Epithelial cell of esophagus (primary cell): ENCODE data around the gene F12.

ENCODE experiments used
- DNase-seq: peaks from one replicate; pipeline ENCODE4 v3.0.0; 2010; ENCODE audit warnings: low read depth
- H3K4me3 ChIP-seq: 2 replicates; pipeline ENCODE4 v1.5.1; 2011; ENCODE audit warnings: mild to moderate bottlenecking, low read length, control low read depth
- TF ChIP-seq, protein P1 (sequence below): IDR thresholded peaks from 2 replicates; pipeline ENCODE4 v1.5.1; 2011; ENCODE audit warnings: low read depth, mild to moderate bottlenecking, low read length, control low read depth, inconsistent platforms; ENCODE audit not compliant: insufficient read depth; ENCODE audit errors: missing control alignments

The F12 gene

DNA sequence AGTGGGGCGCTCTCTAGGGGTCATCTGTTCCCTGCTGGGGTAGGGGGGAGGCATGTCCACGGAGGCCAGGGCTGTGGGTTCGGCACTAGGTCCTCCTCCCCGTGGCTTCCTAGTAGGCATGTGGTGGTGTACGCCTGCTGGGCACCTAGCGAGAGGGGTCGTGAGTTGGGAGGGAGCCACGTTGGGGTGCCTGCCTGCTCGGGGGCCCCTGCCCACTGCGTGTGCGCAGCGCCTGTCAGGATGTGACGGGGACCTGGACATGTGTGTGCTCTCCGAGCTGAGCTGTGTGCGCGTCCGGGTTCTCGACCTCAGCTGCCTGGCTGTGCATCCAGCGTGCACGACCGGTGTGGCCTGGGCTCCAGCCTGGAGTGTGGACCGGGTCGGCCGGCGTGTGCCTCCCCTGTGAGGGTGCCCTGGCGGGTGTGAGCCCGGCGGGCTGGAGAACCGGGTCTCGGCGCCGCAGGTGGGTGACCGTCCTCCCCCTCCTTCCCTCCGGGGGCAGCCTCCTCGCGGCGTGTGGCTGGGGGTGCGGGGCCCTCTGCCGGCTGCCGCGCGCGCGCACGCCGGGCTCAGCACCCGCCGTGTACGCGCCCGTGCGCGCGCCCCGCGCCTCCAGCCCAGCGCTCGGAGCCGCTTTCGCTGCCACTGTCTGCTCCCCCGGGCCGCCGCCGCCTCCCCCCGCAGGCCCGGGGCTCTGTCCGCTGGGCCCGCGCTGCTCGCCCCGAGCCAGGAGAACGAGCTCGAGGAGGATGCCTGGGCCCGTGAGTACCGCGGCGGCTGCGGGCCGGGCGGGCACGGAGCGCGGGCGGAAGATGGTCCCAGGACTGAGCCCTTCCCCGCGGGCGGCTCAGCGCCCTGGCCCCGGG, 37.1 kb upstream of the F12 start, which contains the start of gene PRR7:
PRR7 (plus strand) TSS at position 615 of the 866 bp plus-strand sequence. CDS start 8,254 bp downstream, outside the sequence.
- peak within 1 kb of the TSS; percentile 54 for H3K4me3 ChIP-seq
- peak; percentile 67 for DNase-seq
- TF ChIP-seq, protein P1, sequence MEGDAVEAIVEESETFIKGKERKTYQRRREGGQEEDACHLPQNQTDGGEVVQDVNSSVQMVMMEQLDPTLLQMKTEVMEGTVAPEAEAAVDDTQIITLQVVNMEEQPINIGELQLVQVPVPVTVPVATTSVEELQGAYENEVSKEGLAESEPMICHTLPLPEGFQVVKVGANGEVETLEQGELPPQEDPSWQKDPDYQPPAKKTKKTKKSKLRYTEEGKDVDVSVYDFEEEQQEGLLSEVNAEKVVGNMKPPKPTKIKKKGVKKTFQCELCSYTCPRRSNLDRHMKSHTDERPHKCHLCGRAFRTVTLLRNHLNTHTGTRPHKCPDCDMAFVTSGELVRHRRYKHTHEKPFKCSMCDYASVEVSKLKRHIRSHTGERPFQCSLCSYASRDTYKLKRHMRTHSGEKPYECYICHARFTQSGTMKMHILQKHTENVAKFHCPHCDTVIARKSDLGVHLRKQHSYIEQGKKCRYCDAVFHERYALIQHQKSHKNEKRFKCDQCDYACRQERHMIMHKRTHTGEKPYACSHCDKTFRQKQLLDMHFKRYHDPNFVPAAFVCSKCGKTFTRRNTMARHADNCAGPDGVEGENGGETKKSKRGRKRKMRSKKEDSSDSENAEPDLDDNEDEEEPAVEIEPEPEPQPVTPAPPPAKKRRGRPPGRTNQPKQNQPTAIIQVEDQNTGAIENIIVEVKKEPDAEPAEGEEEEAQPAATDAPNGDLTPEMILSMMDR = no peak

GRCh38 chr5:177445917-177446199, 36.5 kb upstream of the F12 start:
- peak overlapping the region; percentile 54 for H3K4me3 ChIP-seq
- no peak for DNase-seq
- TF ChIP-seq, protein P1 = no peak

- no peak for DNase-seq
- TF ChIP-seq, protein P1 = no peak
- no peak overlapping the region for H3K4me3 ChIP-seq
These were observed 35.9 kb upstream of the F12 start for GRCh38 chr5:177445052-177445916.

DNA sequence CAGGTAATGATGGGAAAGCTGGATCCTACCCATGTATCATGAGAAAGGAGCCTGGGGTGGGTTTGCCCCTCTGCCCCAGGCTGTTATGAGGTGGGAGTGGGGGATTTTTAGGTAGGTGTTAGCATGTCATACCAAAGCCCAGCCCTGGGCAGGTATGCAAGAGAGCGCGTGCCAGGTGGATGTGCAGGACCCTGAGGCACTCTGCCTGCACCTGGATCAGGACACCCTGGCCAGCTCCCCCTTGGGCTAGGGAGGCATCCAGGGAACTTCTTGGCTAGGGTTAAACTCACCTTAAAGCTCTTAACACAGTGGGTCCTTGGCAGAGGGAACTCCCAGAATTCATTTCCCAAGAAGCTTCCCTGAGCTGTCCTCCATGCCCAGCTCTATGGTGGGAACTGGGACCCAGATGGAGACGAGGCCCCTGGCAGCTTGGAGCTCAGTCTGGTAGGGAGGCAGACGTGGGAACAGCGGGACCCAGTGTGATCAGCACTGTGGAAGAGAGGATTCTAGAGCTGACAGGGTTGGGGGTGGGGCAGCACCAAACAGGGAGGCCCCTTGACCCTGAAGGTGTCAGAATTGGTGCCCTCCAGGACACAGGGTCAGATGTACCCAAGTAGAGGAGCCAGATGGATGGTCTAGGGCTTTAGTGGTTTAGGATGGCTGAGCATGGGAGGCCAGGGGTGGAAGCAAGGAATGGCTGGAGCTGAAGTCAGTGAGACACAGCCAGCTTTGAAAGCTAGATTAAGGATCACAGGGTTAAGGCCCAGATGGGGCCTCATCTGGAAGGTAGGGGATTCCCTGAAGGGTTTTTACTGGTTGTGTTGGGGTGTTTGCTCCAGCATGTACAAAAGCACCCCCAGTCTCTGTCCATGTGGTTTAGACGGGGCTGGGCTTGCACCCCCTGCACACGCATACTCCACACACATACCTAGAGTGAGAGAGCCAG, 35.0 kb upstream of the F12 start:
- no peak for DNase-seq
- no peak overlapping the region for H3K4me3 ChIP-seq
- TF ChIP-seq, protein P1 = no peak

DNA sequence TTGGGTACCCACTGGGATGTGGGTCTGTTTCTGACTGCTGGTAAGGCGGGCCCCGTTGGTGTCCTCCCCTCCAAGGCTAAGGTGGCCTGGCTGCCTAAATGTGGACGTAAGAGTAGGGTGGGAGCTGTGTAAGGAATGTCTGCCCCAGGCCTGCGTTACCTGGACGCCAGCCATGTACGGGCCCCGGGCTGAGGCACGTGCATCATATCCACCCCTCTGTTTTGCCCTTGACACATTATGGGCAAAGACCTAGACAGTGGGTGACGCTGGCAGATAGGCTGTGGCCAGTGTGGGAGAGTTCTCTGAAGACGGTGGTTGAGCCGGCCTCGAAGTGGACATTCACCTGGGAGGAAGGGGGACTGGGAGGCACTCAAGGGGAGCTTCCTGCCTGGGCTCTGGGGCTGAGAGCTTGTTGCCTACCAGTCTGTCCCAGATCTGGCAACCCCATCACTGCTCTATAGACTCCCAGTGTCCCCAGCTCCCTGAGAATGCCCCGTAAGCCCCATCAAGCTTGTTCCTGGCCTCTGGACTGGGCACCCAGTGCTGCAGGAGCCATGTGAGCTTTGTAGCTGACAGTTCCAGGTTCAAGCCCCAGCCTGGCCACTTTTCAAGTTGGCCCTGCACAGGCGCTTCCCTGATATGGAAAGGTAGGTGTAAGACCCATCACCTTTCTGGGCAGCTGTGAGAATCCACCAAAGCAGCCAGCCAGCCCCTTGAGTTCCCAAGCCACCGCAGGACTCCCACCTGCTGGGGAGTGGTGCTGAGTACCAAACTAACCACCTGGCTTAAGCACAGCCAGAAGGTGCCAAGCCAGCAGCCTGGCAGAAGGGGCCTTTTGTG, 34.0 kb upstream of the F12 start:
- DNase-seq = no peak
- TF ChIP-seq, protein P1 = no peak
- no peak overlapping the region for H3K4me3 ChIP-seq
